NCI-H1930 (cell line): ENCODE measurements around the gene RORC.

ENCODE experiments used
- DNase-seq, 2 experiments: peaks; one replicate each; lab custom pipeline; 2025; lab: John Stamatoyannopoulos, UW

Gene RORC

DNA sequence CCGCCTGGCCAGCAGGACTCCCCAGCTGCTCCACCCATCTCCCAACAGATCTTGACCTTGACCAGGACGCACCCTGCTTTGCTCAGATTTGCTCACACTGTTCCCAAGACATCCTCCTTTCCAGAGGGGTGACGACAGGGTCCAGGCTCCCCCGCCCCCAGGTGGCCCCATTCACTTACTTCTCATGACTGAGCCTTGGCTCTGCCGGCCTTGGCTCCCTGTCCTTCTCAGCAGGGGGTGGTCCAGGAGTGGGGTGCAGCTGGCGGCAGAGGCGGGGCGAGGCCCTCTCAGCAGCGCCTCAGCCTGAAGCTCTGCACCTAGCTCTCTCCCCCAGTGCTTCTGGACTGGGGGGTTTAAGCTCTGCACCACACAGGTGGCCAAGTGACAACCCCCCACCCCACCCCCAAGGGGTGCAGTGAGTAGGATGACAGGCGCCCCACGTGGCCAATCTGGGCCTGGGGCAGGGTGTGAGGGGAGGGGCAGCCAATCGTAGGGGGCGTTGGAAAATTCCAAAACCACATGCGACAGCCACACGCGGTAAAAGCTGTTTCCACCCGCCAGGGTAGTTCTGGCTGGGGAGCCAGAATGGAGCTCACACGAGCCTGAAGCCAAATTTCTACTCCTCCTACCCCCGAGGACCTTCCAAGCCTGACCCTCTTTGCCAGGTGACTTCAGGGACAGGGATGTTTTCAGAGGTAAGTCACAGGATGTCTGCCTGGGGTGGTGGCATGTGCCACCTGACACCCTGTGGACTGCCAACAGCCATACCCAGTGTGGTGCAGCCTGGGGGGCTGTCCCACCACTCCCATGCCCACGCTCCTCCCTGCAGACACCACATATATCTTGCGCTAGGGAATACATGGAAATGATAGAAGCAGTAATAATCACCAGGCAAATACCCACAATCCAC lies 5.6 kb downstream of the RORC start:
- no peak for DNase-seq

DNA sequence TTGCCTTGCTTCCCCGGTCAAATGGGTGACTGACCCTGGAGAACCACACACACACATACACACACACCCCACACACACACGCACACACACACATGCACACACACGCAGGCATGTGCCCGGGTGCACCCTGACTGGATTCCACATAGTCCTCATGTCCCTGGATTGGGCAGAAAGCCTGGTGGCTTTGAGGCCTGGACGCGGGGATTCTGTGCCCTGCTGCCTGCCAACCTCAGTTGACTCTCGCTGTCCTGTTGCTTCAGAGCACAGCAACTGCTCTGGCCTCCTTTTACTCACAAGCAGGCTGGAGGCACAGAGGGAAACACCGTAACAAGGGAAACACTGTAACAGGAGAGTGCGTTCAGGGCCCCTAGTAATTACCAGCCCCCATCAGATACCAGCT lies 6.4 kb downstream of the RORC start:
- DNase-seq: no peak

DNA sequence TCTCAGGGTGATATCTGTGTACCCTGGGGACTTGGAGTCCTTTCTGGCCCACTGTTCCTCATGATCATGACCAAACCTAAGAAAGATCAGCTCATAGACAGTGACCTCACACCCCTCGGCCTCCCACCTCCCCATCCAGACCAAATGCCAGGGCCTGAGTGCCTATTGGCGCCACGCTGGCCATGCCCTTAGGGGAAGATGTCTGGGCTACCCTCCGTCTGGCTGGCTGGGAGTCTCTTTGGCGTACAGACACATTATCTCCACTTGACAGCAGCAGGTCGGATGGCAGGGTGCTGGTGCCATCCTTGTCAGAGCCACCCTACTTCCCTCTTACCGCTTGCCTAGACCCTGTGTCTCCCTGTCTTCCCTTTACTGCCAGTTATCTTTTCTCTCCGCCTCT lies 8.4 kb downstream of the RORC start:
- no peak for DNase-seq

DNA sequence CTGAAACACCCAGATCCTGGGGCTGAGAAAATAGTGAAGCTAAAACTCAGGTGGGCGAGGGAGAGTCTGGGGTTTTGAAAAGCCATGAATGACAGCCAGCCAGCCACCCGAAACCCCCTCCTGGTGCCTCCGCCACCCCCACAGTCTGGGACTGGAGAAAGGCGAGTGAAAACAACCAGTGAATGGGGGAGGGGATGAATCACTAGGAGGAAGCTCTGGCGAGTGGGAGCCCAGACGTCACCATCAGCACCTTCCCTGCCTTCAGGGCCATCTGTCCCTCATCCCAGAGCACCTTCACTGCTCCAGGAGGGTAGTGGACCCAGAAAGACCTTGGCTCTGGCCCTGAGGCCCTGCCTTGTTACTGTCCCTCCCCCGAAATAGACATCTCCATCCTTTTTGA lies 9.2 kb downstream of the RORC start:
- no peak for DNase-seq

DNA sequence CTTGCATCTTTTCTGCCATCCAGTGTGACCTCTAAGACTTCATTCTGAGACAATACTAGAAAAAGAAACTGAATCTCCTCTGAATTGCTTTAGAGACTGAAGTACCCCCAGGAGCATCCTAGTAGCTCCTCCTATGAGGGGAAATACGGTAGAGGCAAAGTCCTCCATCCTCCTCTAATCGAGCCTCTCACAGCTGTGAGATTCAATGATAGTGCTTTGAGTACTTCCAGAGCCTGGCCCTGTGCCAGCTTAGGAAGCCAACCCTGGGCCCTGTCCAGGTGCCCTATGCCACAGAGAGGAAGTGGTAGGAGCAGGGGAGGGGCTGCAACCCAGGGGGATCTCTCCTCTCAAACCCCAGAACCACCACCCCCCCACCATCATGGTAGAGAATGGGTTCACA lies 10.7 kb downstream of the RORC start:
- DNase-seq: no peak

DNA sequence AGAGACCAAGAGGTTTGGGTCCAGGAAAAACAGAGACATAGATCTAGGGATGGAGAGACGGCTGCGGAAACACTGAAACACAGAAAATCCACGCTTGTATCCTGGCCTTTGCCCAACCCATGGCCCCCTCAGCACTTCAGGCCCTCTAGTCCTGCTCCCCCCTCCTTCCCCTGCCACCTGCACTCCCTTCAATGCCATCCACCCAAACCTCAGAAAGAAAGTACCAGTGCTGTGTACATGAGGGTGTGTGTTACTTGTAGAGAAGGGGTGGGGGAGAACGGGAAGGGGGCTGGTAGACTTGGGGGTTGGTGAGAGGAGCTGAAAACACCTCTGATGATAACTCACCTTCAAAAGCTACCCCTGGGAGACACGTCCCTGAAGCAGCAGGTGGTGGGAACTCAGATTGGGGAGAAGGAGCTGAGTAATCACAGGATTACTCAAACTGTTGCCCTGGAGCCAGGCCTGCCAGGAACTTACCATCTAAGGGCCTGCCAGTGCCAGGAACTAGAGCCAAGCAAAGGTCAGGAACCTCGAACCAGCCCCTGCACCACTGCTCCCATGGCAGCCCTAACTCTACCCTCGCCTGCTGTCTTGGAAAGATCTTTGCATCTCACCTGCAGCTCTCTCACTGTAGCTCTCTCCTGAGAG lies 11.5 kb downstream of the RORC start:
- no peak for DNase-seq

DNA sequence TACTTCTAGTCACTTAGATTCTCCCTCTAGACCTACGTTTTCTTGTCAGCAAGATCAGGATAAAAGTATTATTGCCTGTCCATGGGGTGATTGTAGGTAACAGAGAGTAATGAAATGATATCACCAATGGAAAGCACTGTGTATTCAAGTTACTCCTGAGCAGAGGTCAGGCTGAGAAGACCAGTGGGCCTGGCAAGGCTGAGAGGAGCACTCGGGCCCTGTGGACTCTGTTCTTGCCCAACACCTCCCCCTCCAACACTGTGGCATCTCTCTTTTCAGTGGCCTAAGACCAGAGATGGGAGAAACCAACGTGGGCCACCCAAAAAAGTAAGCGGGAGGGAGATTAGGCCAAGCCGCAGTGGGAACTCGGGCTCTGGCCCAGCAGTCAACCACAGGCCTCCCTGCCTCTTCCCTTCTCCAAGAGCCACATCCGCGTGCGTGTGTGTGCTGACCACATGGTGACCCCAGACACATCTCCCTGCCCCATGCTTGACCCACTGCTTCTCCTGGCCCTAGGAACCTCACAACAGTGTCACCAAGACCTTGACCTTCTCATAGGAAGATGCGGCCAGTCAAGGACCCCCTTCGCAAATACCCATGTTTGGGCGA lies 12.3 kb downstream of the RORC start:
- no peak for DNase-seq

DNA sequence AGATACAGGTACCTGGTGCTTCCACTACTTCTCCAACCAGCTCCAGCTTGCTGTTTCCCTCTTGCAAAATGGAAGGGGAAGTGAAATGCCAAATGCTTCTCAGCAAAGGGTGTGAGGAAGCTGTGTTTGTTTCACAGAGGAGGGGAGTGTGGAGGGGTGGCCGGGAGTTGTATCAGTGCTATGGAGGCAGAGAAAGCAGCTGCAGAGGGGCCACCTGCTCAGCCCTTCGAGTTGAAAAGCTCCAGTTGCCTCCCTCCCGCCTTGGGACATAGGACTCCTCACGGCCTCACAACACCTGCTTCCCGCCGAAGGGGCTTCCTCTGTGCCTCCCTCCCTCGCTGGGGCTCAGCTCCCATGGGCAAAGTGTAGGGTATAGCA lies 14.3 kb downstream of the RORC start:
- DNase-seq: no peak

DNA sequence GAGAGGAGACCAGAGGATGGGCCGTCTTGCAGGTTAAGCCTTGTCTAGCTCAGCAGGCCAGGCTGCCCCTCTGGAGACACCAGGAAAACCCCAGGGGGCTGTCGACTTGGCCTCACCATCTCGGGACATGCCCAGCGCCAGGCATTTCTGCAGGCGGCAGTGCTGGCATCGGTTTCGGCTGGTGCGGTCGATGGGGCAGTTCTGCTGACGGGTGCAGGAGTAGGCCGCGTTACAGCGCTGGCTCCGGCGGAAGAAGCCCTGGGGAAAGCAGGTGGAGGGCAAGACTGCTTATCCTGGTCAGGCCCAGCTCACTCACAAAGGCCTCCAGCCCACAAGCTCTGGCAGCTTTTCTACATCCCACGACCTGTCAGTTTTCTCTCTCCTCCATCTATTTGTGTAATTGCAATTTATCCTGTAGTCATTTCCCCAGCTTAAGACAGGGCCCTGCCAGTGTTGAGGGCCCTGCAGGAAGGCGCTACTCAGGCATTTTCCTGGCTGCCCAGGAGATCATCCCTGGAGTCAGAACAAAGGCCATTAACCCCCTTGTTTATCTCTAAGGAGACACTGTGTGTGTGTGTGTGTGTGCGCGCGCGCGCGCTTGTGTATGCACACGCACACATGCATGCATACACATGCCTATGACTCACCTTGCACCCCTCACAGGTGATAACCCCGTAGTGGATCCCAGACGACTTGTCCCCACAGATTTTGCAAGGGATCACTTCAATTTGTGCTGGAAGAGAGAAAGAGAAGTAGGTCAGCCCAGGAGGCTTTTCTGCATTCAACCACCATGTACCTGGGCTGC lies 14.9 kb downstream of the RORC start:
- DNase-seq: no peak

DNA sequence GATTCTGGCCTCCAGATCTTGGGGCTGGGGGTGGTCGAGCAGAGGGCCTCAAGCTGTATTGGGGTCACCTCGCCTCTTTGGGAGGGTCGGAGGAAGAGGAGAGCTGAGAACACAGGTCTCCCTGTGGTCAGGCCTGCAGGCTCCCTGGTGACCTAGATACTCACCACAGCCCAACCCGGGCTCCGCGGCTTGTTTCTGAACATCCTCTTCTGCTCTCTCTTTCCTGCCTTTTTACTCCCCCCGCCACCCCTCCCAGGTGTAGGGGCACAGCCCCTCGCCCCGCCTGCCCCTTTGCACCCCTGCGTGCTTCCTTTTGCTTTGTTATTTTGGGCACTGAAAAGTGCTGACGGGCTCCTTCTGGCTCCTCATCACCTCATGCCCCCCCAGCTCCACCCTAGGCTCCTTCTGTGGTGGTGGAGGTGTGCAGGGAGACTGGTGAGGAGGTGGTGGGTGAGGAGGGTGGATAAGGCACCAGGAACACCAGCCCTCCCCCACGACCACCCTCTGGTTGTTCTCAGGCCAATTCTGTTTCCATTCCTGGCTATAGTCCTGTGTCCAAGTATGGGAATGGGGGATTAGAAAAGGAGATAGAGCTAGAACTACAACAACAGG lies 15.8 kb downstream of the RORC start:
- no peak for DNase-seq

DNA sequence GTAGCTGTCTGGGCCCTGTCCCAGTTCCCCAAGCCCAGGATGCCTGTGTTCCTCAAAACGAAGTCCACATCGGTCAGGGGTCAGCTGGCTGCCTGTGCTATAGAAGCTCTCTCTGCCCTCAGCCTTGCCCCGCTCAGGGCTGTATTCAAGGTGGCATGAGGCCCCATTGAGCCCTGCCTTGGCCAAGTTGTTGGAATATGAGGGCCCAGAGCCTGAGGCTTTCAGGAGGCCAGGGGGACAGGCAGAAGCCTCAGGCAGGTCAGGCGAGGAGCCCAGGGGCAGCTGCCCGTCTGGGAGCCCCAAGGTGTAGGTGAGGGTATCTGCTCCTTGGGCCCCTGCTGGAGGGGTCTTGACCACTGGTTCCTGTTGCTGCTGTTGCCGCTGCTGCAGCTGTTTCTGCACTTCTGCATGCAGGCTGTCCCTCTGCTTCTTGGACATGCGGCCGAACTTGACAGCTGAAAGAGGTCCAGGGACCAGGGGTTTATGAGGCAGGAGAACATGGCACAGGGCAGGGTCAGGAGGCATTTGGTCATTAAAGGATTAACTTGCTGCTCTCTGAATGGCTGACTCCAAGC lies 16.5 kb downstream of the RORC start:
- no peak for DNase-seq

DNA sequence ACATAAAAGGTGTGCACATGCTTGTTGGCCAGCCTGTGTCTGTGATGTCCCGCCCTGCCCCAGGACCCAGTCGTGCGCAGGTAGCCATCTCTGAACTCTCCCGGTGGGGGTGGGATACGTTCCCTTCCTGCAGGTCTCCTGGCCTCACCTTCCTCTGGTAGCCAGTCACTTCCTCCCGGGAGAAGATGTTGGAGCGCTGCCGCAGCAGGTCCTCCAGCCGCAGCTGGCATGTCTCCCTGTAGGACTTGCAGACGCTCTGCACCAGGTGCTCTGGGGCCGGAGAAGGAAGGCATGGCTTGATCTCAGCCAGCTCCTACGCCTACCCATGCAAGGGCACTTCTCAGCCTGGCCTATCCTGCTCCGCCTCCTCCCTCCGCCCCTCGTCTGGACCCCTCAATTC lies 17.2 kb downstream of the RORC start:
- DNase-seq: no peak

DNA sequence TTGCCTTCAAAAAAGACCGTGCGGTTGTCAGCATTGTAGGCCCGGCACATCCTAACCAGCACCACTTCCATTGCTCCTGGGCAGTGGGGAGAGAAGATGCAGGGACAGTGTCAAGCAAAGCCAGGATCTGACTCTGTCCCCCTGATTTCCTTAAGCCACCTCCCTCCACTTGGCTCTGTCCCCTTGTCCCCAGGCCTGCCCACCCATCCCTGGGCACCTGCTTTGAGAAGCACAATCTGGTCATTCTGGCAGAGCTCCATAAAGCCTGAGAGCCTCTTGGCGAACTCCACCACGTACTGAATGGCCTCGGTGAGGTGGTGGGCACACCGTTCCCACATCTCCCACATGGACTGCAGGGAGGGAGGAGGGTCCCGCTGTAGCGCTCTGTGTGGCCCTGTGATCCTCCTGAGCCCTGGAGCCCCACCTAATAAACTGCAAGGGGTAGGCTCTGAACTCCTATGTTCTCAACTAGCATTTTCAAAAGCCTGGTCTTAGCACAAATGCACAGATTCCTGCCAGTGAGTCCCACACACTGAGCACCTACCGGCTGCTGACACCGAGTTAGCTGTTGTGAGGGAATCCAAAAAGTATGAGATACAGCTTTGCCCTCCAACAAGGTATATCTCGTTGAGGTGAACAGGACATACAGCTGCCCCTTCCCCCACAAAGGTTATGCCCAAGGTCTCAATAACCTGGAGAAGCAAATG lies 18.2 kb downstream of the RORC start:
- DNase-seq: no peak

DNA sequence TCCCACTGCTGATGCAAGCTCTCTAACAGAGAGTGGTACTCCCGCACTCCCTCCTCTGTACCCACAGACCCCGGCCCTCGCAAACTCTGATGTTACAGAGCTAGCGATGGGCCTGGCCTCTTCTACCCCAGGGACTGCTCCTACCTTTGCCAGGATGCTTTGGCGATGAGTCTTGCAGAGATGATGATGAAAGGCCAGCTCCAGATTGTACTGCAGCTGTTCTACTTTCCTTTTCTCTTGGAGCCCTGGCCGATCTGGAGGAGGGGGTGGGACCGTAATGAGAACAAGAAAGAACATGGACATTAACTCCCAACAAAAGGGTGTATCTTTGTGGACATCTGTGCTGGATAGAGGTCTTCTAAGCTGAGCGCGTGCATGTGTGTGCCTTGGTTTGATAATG lies 20.4 kb downstream of the RORC start:
- DNase-seq: no peak

DNA sequence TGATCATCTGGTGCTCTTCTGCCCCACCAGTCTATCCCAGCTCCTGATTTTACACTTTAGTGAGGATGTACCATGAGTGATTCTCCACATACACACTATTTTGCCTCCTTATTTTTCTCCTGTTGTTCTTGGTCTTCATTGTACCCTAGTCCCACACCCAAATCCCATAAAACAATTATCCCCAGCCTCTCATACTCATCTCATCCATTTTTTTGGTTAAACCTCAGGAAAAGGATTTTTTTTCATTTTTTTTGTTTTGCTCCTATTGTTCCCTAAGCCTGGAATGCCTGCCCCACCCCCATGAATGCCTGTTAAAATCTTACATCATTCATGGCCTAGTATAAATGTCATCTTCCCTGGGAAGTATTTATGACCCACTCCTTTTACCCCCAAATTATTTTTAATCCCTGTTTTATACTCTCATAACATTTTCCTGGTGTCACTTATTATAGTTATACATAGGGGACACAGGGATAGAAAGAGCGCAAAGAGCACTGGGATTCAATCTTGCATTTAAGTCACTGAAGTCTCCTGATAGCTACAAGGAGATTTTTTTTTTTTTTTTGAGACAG lies 21.5 kb downstream of the RORC start:
- DNase-seq: no peak

DNA sequence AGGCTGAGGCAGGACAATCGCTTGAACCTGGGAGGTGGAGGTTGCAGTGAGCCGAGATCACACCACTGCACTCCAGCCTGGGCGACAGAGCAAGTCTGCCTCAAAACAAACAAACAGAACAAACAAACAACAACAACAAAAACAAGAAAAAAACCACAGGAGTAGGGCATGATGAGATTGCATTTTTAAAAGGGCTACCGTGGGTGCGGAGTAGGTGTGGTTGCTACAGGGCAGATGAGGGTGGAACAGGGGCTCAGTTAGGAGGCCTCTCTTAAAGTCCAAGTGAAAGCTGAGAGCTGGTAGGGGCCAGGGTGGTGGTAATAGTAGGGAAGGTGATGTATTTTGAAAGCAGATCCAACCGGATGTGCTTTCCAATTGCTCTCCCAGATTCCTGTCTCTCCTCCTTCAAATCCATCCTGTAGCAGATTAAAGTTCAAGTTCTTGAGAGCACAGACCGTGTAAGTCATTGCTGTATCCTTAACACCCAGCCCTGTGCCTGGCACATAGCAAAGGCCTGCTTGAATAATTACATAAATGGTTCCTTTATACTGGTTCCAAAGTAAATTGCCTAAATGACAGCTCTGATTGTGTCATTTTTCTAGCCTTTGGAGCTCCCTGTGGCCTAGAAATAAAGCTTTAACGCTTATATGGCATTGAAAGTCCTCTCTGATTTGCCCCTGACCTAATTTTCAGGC lies 22.2 kb downstream of the RORC start:
- DNase-seq: no peak

DNA sequence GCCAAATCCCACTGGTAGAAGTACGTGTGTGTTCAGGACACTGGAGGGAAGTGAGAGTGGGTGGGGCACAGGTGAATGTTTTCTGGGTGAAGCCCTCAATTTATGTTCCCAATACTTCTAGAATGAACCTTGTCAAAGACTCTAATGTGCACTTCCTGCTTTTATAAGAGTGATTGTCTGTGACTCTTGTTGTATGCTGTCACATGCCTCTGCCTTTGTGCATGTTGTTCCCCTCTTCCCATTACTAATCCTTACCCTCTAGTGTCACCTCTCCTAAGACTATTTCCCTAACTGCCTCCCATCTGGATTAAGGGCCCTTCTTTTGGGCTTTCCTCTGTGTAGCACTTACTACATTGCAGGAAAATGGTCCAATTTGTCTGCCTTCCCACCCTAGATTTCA lies 23.8 kb downstream of the RORC start:
- no peak for DNase-seq

DNA sequence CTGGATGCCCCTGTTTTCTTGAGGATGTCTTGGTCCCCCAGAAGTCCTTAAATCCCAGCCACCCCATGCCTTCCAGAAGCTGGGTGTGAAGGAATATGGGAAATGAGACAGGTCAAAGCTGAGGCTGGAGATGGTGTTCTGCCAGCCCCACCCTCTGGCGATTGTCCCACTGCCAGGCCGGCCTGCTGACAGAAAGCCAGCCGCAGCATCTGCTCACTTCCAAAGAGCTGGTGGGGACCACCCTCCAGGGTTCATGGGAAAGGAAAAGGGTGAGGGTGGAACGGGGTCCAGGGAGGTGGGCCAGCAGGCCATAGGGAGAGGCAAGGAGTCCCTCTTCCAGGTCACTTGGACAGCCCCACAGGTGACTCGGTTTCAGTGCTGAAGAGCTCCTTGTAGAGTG lies 24.5 kb downstream of the RORC start:
- no peak for DNase-seq

DNA sequence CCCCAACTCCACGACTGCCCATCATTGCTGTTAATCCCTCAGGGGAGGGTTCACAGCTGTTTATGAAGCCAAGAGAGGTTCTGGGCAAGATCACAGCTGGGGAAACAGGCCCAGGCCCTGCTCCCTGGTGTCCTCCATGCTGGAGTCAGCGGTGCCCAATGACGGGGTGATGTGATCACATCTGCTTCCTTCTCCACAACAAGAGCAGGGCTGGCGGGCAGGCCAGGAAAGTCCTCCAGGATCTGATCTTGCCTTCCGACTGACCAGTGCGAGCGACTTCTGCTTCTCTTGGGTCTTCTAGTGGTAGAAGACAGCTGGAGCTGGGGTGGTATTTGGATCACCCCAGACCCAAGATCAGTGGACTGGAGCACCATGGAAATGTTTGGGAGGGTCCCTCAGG lies 25.4 kb downstream of the RORC start:
- no peak for DNase-seq
